Kidney capillary endothelial cell (primary cell): ENCODE measurements around the gene CFAP299.
A peak's percentile ranks its signal among the peaks of the same experiment; 100 is the strongest.
"Not testable (repeated sequence)": the region's sequence is repeated elsewhere in the genome, so short reads cannot be mapped to it uniquely, and the experiment has no call there.

Experiments
- DNase-seq: peaks from one replicate; pipeline ENCODE4 v3.0.0-alpha.2; 2018; ENCODE audit warnings: low spot score

Gene CFAP299

DNA sequence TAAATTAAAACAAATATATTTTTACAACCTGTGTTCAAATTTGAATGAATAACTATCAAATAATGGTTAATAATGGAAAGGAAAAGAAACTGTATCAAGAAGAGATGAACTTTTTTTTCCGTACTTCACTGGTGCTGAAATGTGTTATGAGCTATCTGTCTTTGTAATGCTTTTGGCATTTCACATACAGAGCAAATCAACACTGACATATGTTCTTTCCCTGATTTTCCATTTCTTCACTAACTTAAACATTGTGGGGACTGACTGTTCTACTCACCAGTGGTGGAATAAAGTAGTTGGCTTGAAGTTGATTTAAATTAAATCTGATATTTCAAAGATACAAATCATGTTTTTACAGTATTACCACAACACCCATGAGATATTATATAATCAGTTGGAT, 390.9 kb downstream of the CFAP299 start:
- no peak for DNase-seq

DNA sequence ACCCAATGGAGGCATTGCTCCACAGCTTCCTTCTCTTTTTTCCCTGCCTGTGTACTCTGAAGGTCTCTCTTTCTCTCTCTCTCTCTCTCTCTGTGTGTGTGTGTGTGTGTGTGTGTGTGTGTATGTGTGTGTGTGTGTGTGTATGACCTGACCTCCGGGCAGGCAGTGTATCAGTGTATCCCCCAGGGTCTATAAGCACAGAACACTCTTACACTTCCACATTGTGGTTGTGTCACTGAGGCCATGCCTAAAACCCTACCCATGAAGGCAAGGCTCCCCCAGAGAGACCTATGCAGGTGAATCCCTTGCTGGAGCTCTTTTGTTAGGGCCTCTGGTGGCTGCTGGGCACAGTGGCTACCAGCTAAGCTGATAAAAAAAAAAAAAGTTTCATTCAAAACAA, 394.6 kb downstream of the CFAP299 start:
- no peak for DNase-seq

DNA sequence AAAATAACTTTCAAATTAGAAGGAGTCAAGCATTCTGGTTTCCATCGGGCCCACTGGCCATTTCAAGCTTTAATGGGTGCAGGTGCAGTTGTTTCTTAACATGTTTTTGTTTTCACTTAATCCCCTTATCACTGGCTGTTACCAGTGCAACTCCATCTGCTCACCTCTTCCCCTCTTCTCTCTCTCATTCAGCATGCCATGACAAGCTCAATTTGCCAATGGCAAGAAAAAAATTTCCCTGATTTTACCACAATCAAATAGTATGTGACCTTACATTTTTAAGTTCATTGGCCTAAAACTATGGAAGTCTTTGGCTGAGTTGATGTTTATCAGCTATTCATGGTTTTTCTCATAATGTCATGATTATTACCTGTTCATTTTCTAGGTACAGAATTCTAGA, 395.9 kb downstream of the CFAP299 start:
- DNase-seq, result no peak

DNA sequence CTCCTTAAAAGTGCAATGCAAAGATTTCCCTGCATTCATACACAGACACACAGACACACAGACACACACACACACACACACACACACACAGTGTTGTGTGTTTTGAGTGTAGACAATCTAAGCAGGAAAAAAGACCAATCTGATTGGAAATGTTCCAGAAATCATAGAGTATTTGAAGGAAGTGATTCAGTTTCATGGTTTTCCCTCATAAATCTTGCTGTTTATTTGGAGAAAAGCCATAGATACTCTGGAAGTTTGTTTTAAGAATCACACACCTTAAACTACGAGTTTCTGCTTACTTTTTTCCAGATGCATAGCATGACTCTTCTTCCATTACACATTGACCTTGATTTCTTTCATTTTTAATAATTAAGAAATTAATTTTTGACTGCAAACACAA, 396.5 kb downstream of the CFAP299 start:
- peak; percentile 77 for DNase-seq

DNA sequence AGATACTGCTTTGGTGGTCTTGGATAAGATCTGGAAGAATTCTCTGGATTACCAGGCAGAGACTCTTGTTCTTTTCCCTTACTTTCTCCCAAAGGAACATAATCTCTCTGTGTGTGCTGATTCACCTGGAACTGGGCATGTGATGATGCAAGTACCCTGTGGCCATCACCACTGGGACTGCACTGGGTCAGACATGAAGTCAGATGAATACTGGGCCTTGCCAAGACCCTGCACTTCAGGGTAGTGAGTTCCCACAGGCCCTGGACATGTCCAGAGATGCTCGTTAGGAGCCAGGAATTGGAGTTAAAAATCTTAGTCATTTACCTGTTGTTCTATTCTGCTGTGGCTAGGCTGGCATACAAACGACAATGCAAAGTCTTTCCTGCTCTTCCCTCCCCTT, 404.8 kb downstream of the CFAP299 start:
- DNase-seq, result no peak

DNA sequence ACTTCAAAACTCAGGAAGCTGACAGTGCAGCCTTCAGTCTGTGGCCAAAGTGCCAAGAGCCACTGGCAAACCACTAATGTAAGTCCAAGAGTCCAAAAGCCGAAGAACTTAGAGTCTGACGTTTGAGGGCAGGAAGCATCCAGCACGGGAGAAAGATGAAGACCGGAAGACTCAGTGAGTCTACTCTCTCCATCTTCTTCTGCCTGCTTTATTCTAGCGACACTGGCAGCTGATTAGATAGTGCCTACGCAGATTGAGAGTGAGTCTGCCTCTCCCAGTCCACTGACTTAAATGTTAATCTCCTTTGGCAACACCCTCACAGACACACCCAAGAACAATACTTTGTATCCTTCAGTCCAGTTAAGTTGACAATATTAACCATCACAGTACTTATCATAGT, 414.0 kb downstream of the CFAP299 start:
- DNase-seq, result not testable (repeated sequence)

DNA sequence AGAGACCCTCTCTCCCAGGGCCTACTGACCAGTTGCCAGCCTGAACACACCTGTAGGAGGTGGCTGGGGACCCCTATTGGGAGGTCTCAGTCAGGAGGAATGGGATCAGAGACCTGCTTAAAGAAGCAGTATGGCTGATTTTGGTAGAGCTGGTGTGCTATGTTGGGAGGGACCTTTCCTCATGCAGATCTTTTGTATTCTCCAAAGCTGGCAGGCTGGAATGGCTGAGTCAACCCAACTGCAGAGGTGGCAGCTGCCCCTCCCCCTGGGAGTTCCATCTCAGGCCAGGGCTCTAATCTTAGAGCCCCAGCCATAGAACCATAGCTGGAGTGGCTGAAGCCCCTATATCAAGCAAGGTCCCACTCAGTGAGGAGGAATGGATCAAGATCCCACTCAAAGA, 415.7 kb downstream of the CFAP299 start:
- DNase-seq, result no peak

DNA sequence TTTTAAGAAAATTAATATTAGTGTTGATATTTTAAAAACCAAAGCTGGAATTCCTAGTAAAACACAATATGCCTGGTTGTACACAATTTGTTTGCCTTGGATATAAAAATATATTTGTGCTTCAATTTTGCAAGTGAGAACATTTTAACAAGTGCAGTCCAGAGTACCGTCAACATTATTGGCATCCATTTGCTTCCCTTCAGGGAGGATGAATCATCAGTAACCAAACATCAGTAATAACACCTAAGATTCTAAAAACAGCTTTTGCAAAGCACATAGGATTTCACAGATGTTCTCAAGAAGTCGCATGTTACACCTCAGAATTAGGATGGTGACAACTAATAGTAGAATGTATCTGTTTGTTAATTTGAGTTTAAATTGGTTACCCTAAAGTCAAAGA, 432.4 kb downstream of the CFAP299 start:
- no peak for DNase-seq

DNA sequence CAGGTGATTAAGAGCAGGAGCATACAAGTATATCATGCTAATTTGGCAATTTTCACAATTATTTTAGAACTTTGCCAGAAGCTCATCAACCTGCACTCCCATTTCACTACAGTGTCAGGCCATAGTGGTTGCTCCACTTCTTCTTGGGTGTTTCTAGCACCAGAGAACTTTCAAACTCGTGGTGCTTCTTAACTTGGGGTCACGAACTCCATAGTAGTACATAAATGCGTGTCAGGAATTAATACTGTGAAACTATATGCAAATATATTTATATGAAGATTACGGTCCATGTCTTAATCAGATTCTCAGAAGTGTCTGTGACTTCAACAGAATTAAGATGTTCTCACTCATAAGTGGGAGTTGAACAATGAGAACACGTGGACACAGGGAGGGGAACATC, 440.6 kb downstream of the CFAP299 start:
- no peak for DNase-seq

DNA sequence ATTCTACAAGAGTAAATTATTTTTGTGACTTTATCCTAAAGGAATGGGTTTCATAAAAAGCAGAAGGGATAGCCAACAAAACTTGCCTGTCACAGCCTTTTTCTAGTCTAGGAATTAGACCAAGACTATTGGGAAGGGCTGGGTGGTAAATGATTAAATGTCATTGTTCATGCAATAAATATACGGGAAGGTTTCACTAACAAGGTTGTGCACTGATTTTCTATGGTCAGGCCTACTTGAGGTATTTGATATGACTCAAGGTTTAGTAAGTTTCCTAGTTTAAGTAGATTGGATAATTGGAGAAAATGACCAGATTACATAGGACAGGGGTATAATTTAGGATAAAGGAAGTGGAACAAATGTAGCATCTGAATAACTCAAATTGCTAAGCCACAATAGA, 445.9 kb downstream of the CFAP299 start:
- DNase-seq, result no peak

DNA sequence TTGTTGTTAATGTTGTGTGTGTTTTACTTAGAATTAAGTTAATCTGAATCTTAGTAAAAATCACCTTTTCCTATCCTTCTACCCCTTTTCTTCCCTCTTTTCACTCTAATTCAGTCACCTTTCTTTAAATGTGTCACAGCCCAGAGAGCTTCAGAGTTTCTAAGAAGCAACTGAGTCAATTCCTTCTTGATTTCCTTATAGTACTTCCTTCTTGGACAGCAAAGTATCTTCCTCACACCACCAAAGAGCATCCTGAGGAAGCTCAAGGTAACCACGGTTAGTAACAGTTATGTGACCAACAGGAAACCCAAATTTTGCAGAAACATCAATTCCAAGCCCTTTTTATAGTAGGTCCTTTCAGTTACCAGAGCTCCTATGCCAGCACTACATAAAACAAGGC, 451.8 kb downstream of the CFAP299 start:
- DNase-seq, result no peak

DNA sequence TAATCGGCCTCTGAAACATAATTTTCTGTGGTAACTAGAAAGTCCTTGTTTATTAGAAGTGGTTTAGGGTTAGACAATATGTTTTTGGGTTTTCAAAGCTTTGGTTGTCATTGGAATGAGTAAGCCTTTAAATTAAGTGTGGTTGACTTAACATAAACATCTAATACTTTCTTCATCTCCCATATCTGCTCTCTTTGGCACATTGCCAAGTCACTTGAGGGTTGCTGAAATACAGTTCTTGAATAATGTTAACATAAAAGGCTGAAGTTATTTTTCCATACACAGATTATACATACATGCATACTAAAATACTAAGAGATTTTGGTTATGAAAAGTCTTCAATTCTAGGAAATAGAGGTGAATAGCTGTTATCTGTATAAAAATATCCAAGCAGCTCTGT, 453.3 kb downstream of the CFAP299 start:
- DNase-seq, result no peak

DNA sequence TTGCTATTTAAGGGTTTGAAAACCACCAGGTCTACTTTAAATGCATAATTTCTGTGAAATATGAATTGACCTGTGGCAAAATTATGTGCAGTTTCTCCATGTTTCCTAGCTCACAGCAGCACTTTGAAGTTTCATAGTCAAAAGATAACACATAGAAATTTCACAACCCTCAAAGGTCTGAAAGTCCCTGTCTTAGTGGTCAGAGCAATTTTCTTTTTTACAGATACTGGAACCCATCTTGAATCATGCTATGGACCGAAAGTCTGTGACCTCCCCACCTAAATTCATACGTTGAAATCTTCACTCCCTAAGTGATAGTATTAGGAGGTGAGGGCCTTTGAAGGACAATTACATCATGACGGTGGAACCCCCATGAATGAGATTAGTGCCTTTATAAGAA, 454.6 kb downstream of the CFAP299 start:
- DNase-seq, result no peak

DNA sequence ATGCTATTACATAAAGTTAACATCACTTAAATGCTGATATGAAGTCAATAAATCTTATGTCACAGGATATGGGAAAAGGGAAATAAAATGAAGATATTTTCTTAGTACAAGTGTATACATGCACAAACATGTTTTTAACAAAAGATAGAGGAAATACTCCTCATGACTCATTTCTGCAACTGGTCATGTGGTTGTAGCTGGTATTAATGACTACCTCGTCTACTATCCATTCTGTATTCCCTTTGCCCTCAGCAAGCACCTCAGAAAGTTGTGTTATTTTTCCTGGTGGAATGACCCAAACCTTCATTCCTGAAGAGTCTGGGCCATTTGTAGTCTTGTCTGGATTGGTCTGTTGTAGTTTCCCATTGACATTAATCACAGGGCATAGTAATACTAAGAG, 458.1 kb downstream of the CFAP299 start:
- DNase-seq, result peak; percentile 12

DNA sequence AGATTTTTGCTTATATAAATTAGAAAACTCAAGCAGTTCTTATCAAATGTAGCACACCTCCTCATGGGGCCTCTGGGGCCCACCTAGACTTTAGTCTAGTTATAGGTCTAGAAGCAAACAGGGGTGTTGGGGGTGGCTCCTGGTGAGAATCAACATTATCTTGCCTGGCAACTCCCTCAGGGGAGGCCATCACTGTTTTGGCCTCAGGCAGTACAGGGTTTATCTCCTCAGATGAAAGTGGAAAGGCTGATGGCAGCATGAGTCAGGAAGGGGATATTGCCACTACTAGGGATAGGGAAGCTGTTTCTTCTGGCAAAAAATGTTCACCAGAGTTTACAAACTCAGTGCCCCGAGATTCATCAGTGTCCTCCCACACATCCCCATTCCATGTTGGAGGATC, 462.6 kb downstream of the CFAP299 start:
- DNase-seq, result no peak

DNA sequence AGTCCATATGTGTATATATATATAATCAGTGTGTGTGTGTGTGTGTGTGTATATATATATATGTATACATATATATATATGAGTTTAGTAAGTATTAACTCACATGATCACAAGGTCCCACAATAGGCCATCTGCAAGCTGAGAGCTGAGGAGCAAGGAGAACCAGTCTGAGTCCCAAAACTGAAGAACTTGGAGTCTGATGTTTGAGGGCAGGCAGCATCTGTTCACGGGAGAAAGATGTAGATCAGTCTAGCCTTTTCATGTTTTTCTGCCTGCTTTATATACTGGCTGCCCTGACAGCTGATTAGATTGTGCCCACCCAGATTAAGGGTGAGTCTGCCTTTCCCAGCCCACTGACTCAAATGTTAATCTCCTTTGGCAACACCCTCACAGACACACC, 465.2 kb downstream of the CFAP299 start:
- not testable (repeated sequence) for DNase-seq

DNA sequence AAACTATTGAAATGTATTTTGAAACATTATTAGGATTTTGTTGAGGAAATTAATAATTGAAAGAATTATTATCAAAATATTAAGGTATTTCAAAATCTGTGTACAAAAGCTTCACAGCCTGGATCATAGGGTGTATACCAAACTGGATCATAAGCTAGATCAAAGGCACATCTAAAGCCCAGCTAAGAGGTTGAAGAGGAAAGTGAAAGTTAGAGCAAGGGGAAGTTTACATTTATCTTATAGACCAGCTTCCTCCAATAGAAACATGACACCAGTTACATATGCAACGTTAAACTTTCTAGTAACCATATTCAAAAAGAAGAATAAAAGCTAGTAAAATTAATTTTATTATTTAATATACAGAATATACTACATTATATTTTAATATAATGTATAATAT, 467.8 kb downstream of the CFAP299 start:
- no peak for DNase-seq

DNA sequence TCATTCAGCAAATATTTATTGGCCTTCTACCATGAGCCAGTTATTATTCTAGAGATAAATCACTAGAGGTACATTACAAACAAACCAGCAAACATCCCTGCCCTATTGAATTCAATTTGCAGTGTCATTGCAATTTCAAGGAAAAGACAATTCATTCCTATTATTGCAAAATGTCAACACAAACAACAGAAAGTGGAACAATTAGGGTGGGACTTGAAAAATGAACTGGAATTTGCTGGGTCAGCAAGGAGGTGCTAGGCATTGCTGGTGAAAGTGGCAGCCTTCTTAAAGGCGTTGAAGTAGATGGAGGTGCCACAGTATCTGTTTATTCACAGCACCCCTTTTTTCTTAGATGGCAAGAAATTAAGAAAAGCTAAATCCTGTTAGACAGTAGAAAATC, 470.9 kb downstream of the CFAP299 start:
- no peak for DNase-seq

DNA sequence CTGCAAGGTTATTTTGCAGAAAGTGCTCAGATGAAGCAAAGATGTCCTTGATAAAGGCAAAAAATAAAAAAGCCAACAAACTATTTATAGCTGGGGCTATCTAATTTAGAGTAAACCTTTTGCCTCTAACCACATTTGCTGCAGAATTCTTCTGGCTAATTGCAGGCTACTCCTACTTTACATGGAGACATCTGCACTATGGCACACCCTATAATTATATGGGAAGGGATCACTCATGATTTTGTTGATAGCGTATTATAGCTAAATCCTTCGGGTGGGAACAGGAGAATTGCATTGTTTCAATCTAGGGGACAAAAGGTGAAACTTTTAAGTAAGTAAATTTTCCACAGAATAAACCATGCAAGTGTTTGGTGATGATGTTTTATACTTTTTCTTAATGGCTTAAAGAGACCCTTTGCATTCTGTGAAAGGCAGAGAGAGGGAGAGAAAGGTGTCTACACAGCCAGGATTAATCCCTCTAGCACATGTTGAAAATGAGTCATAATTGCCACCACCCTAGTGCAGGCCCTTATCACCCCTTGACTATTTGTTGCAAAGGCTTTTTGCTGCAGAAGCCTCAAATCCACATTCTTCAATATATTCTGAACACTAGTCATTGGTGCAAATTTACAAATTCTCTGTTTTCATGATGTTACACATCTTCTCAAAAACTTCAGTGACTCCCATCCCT, 473.7 kb downstream of the CFAP299 start:
- DNase-seq, result no peak

DNA sequence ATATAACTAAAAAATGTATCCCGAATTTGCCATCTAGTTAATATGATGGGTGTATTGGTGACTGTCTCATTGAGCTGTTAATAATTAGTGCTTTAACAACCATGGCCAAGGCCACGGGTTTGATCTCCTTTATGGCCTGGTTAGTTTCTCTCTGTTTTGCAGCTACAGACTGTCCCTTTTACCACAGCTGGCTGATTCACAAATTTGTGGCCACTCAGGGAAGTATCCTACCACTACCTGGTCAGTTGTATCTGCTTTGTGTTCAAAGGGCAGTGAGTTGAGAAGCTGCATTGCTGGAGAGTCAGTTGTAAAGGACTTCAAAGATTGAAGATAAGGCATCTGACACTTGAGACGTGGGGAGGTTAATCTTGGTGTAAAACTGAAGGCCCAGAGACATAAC, 475.9 kb downstream of the CFAP299 start:
- DNase-seq, result no peak

DNA sequence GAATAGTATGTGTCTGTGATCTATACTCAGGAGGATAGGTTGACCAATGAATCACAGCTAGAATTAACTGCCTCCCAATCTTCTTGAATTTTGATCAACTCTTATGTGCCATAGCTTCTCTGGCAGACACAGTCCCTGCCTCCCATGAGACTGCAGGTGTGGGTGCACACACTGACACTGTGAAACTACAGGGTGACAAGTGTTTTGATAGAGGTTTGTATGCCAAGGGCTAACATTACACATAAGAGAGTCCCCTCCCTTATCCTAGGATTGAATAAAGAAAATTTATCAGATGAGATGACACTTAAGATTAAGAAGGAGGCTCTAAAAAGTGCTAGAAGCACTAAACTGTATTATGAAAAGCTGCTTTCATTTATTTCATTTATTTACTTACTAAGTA, 476.6 kb downstream of the CFAP299 start:
- no peak for DNase-seq

DNA sequence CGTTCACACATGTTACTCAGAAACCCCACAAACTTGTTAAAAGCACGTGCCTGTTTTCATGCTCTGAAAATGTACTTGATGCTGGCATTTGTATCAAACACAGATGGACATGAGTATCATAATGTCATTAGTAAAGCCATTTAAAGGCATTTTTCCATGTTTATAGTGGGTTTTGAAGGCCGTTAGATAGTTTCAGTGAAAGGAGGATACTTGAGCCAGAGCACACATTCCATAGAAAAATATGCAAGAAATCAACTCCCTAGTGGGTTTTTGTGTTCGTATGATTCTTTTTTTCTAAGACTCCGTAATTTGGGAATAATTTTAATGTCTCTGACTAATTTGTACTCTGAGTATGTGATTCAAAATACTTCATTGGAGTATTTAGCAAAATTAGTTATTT, 478.7 kb downstream of the CFAP299 start:
- DNase-seq, result no peak

DNA sequence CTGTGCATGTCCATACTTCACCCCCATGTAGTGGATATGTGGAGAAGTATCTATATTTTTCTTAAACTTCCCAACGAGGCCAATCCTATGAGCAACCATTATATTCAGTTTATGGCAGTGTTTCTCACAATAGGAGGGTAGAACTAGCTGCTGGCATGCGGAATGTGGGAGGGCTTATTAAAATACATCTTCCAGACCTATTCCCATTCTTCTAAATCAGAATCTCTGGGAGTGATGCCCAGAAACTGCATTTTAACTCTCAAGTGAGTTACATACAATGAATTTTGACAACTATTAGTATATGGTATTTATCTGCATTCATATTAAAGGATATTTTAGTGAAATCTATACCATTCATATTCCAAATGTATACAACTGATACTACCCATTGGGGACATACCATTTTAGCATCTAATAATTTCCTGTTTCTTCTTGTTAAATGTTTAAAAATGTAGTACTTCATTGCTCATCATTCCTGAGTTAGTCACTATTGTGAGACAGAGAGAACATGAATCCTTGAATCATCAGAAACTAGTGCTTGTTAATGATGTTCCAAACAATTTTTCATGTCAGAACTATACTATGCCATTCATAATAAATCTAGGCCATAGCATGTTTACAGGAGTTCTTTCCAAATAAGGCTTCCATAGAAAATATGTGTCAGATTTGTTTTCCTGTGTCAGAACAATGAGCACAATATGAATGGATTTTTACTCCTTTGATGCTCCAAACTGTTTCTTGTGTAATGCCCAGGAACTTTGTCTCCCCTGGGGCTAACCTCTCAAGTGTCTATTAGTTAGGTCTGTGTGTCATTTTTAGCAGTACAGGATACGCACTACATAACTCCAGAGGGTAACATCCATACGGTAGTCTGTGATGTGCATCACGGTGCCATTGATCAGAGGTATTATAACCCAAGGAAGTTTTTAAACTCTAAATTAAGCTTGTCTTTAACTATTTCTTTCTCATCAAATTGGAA, 496.1 kb downstream of the CFAP299 start:
- peak; percentile 81 for DNase-seq

DNA sequence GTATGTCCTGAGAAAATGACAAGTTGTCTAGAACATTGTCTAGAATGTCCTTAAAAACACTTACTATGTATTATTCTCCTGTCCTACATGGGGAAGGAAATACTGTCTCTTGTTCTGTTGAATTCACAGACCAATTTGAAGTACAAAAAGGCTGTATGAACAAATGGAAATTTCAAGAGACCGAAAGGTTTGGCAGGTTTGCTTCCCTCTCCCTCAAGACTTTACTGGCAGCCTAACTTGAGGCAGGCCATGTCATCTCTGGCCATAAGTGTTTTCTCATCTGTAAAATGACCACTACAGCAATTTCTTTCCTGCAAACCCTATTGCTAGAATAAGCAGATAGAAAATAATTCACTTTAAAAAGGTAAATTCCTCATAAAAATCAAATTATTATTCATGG, 503.8 kb downstream of the CFAP299 start:
- DNase-seq, result no peak
